PC-3 (cell line): ENCODE data around the gene LRP2BP. TPM values are rescaled to one million over a fixed set of nuclear protein-coding genes. Genes with fewer than 3 reads are reported as not detected.

Experiments used
- ATAC-seq: fragments of 200-7000 bp; cut with Tn5 transposase; 2 replicates; pipeline ENCODE4 v1.9.1; 2020; ENCODE audit warnings: mild to moderate bottlenecking, moderate library complexity
- BruUV-seq: library from RNA; stranded (reverse); fragments of 400-500 nt; replicated peaks from 2 replicates; lab custom pipeline; 2021; lab: Mats Ljungman, UMichigan
- CTCF ChIA-PET: fragments of 300-600 bp; sonication (Branson Sonifier 250); formaldehyde crosslinking; loops from one replicate; lab custom pipeline; 2022; ENCODE audit warnings: antibody characterized with exemption; lab: Charles Lee
- POLR2A ChIA-PET: fragments of 300-600 bp; sonication (Branson Sonifier 250); formaldehyde crosslinking; loops from one replicate; lab custom pipeline; 2022; ENCODE audit warnings: antibody characterized with exemption; ENCODE audit not compliant: unreplicated experiment; lab: Charles Lee
- DNase-seq: peaks from one replicate; pipeline ENCODE4 v3.0.0-alpha.2; 2015
- H2AFZ ChIP-seq: fragments of 300-600 bp; sonication (generic); 2 replicates; pipeline ENCODE4 v1.6.0; 2016; ENCODE audit warnings: antibody characterized with exemption, low read length
- H3F3A ChIP-seq: fragments of 300-600 bp; sonication (generic); one replicate; pipeline ENCODE4 v1.6.0; 2017; ENCODE audit warnings: antibody characterized with exemption, low read length, control low read depth, mild to moderate bottlenecking; ENCODE audit not compliant: unreplicated experiment
- H3K27ac ChIP-seq: fragments of 300-600 bp; sonication (generic); 2 replicates; pipeline ENCODE4 v1.5.1; 2016; ENCODE audit warnings: mild to moderate bottlenecking, low read length
- H3K27me3 ChIP-seq: fragments of 300-600 bp; sonication (generic); 2 replicates; pipeline ENCODE4 v1.6.1; 2016; ENCODE audit warnings: low read length, mixed read lengths
- H3K36me3 ChIP-seq: fragments of 300-600 bp; sonication (generic); 2 replicates; pipeline ENCODE4 v1.6.1; 2016; ENCODE audit warnings: low read depth, mixed run types, low read length, mixed read lengths
- H3K4me1 ChIP-seq: fragments of 300-600 bp; sonication (generic); 2 replicates; pipeline ENCODE4 v1.5.1; 2016; ENCODE audit warnings: low read length; ENCODE audit not compliant: insufficient read depth
- H3K4me2 ChIP-seq: fragments of 300-600 bp; sonication (generic); 2 replicates; pipeline ENCODE4 v1.6.0; 2016; ENCODE audit warnings: low read length
- H3K4me3 ChIP-seq: fragments of 300-600 bp; sonication (generic); 2 replicates; pipeline ENCODE4 v1.5.1; 2016; ENCODE audit warnings: mild to moderate bottlenecking, low read length, mixed read lengths
- H3K79me2 ChIP-seq: fragments of 300-600 bp; sonication (generic); 2 replicates; pipeline ENCODE4 v1.6.1; 2017; ENCODE audit warnings: low read length, mixed read lengths
- H3K9ac ChIP-seq: fragments of 300-600 bp; sonication (generic); 2 replicates; pipeline ENCODE4 v1.6.0; 2016; ENCODE audit warnings: mild to moderate bottlenecking, low read length
- H3K9me2 ChIP-seq: fragments of 300-600 bp; sonication (generic); replicated peaks from 2 replicates; pipeline ENCODE4 v1.6.1; 2016; ENCODE audit warnings: mixed run types, low read length, mixed read lengths
- H3K9me3 ChIP-seq: fragments of 300-600 bp; sonication (generic); 2 replicates; pipeline ENCODE4 v1.6.1; 2016; ENCODE audit warnings: low read length, mixed read lengths
- H4K20me1 ChIP-seq: fragments of 300-600 bp; sonication (generic); 2 replicates; pipeline ENCODE4 v1.6.1; 2016; ENCODE audit warnings: low read length, mixed read lengths
- EZH2 ChIP-seq: fragments of 300-600 bp; sonication (generic); IDR thresholded peaks from one replicate; pipeline ENCODE4 v1.6.1; 2017; ENCODE audit warnings: antibody characterized with exemption, mild to moderate bottlenecking, low read length; ENCODE audit not compliant: unreplicated experiment
- EZH2phosphoT487 ChIP-seq: fragments of 300-600 bp; sonication (generic); IDR thresholded peaks from 2 replicates; pipeline ENCODE4 v1.6.1; 2018; ENCODE audit warnings: mild to moderate bottlenecking, antibody characterized with exemption, low read length, borderline replicate concordance
- intact Hi-C: fragments of 100-400 bp; cut with micrococcal nuclease; formaldehyde crosslinking; loops from 2 replicates; pipeline ENCODE4 v1.9.0; 2023
- total RNA-seq: library from RNA; depleted of rRNA; stranded (reverse); fragments of >200 nt; gene quantifications from 2 replicates; pipeline ENCODE4 v1.2.3, GENCODE V29; 2014
- TF ChIP-seq, protein P1 (sequence below): fragments of 300-600 bp; sonication (generic); conservative IDR thresholded peaks from 2 replicates; pipeline ENCODE4 v1.5.1; 2017; ENCODE audit warnings: antibody characterized with exemption, low read depth, mild to moderate bottlenecking, low read length

Gene LRP2BP
- total RNA-seq, 1 experiment from 2014 or later = 0.44 TPM

DNA sequence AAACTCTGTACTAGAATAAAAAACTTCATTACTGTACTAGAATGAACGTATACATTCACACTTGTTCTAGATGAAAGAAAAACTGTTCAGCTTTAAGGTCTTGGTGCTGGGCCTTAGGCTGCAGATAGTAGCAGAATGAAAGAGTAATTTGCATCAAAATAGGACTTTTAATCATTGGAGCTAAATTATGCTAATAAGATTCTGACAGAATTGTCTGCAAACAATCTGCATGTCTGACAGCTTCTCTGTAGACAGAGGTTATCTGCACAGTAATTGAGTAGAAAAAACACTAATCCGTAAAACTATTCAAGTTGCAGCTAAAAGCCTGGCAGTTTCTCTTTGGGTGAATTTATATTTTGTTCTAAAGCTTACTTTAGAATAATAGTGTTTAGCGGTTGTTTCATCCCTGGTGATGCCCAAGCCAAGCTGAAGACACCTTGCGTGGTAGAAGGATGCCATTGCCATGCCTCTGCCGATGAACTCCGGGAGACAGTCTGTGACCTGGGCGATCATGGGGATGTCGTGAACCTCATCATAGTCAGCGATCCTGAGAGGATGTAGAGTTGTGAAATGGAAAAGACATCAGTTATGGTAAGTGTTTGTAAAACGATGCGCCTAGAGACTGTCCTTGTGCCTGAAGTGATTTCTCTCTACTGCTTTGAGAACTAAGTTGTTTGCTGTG is 25.3 kb downstream of the LRP2BP start:
- H3K9ac ChIP-seq = no peak overlapping the region
- H3K4me2 ChIP-seq = no peak overlapping the region
- H3K27me3 ChIP-seq = no peaks in the 10 kb centered on the region
- no peaks in the 10 kb centered on the region for H3F3A ChIP-seq
- ChIA-PET POLR2A (no interaction called here), CTCF (no interaction called here)
- no peak overlapping the region for H3K27ac ChIP-seq
- intact Hi-C loops = no loop called here
- no peak overlapping the region for H3K4me3 ChIP-seq
- H3K9me3 ChIP-seq = no peaks in the 10 kb centered on the region
- TF ChIP-seq EZH2 = no peak
- no peak for TF ChIP-seq EZH2phosphoT487
- TF ChIP-seq, protein P1, sequence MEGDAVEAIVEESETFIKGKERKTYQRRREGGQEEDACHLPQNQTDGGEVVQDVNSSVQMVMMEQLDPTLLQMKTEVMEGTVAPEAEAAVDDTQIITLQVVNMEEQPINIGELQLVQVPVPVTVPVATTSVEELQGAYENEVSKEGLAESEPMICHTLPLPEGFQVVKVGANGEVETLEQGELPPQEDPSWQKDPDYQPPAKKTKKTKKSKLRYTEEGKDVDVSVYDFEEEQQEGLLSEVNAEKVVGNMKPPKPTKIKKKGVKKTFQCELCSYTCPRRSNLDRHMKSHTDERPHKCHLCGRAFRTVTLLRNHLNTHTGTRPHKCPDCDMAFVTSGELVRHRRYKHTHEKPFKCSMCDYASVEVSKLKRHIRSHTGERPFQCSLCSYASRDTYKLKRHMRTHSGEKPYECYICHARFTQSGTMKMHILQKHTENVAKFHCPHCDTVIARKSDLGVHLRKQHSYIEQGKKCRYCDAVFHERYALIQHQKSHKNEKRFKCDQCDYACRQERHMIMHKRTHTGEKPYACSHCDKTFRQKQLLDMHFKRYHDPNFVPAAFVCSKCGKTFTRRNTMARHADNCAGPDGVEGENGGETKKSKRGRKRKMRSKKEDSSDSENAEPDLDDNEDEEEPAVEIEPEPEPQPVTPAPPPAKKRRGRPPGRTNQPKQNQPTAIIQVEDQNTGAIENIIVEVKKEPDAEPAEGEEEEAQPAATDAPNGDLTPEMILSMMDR = no peak
- no TSS peak for BruUV-seq
- H3K36me3 ChIP-seq = no peaks in the 10 kb centered on the region; the same call in 1 of the 2 replicates
- ATAC-seq (no peak), DNase-seq (no peak)
- H3K79me2 ChIP-seq = no peaks in the 10 kb centered on the region
- no peaks in the 10 kb centered on the region for H3K9me2 ChIP-seq
- no peaks in the 10 kb centered on the region for H4K20me1 ChIP-seq
- no peaks in the 10 kb centered on the region for H3K4me1 ChIP-seq
- H2AFZ ChIP-seq = no peak overlapping the region

DNA sequence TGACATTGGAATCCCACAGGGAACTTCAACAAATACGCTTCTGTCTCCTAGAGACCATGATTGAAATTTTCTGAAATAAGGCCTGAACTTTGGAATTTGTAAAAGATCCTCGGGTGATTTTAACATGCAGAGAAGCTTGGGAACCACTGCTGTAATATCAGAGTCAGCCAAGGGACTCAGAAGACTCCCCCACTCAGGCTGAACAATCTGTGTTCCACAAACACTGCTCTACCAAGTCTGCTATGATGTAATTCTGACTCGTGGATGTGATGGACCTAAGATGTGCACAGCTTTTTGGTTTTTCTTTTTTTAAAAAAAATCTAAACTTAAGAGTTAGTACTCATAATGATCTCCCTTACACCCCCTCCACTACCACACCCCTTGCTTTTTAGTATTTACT is 26.0 kb downstream of the LRP2BP start:
- no peaks in the 10 kb centered on the region; the same call in 1 of the 2 replicates for H3K36me3 ChIP-seq
- H3K27me3 ChIP-seq = no peaks in the 10 kb centered on the region
- H3K27ac ChIP-seq = no peak overlapping the region
- H3K4me2 ChIP-seq = no peak overlapping the region
- intact Hi-C loops = no loop called here
- H3F3A ChIP-seq = no peaks in the 10 kb centered on the region
- H3K4me3 ChIP-seq = no peak overlapping the region
- no peak for ATAC-seq
- no peaks in the 10 kb centered on the region for H4K20me1 ChIP-seq
- ChIA-PET CTCF (no interaction called here), POLR2A (no interaction called here)
- TF ChIP-seq, protein P1 = no peak
- TF ChIP-seq EZH2phosphoT487 = no peak
- TF ChIP-seq EZH2 = no peak
- DNase-seq = no peak
- H3K4me1 ChIP-seq = no peaks in the 10 kb centered on the region
- H3K79me2 ChIP-seq = no peaks in the 10 kb centered on the region
- no peak overlapping the region for H2AFZ ChIP-seq
- BruUV-seq = no TSS peak
- no peak overlapping the region for H3K9ac ChIP-seq
- H3K9me2 ChIP-seq = no peaks in the 10 kb centered on the region
- H3K9me3 ChIP-seq = no peaks in the 10 kb centered on the region

DNA sequence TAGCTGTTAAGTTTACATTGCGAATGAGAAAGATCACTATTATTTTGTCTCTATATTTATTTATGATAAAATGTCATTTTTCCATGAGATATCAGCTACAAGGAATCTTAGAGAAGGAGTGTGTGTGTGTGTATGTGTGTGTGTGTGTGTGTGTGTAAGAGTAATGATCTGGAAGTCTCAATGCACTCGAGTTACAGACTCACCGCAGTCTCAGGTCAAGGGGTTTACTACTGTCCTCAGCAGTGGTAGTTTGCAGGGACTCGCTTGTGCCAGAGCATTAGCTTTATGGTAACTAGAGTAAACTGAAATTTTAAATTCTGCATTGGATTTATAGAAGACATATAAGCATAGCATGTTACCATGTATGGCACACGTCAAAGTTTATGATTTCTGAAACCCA is 30.8 kb downstream of the LRP2BP start:
- no peaks in the 10 kb centered on the region; the same call in 1 of the 2 replicates for H4K20me1 ChIP-seq
- no peaks in the 10 kb centered on the region for H3K9me2 ChIP-seq
- no TSS peak for BruUV-seq
- no peaks in the 10 kb centered on the region for H3K9me3 ChIP-seq
- H3K36me3 ChIP-seq = no peaks in the 10 kb centered on the region; the same call in 1 of the 2 replicates
- H3K27ac ChIP-seq = no peak overlapping the region
- H3K4me1 ChIP-seq = peaks cover under 1% of the 10 kb centered on the region; the same call in 1 of the 2 replicates
- no peak overlapping the region for H3K9ac ChIP-seq
- no peaks in the 10 kb centered on the region for H3K79me2 ChIP-seq
- ChIA-PET CTCF (no interaction called here), POLR2A (no interaction called here)
- intact Hi-C loops = no loop called here
- no peaks in the 10 kb centered on the region for H3K27me3 ChIP-seq
- no peak overlapping the region for H3K4me2 ChIP-seq
- H3K4me3 ChIP-seq = no peak overlapping the region
- TF ChIP-seq EZH2phosphoT487 = no peak
- TF ChIP-seq, protein P1 = no peak
- TF ChIP-seq EZH2 = no peak
- no peaks in the 10 kb centered on the region for H3F3A ChIP-seq
- ATAC-seq (no peak), DNase-seq (no peak)
- no peak overlapping the region for H2AFZ ChIP-seq
